Amniotic stem cell (primary cell): ENCODE measurements around the gene ITSN1.
A peak's percentile ranks its signal among the peaks of the same experiment; 100 is the strongest.

ENCODE experiments used
- DNase-seq: peaks from one replicate; lab custom pipeline; 2025; lab: John Stamatoyannopoulos, UW

Gene ITSN1

GRCh38 chr21:33731447-33731846, 89.1 kb downstream of the ITSN1 start:
- DNase-seq: no peak

- no peak for DNase-seq
These were observed 89.7 kb downstream of the ITSN1 start for GRCh38 chr21:33732038-33732437.

GRCh38 chr21:33733601-33734000, 91.3 kb downstream of the ITSN1 start:
- no peak for DNase-seq

GRCh38 chr21:33734291-33734690, 92.0 kb downstream of the ITSN1 start:
- no peak for DNase-seq

GRCh38 chr21:33734818-33735217, 92.5 kb downstream of the ITSN1 start:
- no peak for DNase-seq

GRCh38 chr21:33736569-33736968, 94.3 kb downstream of the ITSN1 start:
- DNase-seq: no peak

- DNase-seq: no peak
These were observed 97.4 kb downstream of the ITSN1 start for GRCh38 chr21:33739701-33740100.

GRCh38 chr21:33747420-33747819, 105.1 kb downstream of the ITSN1 start:
- DNase-seq: no peak

- DNase-seq: no peak
These were observed 106.6 kb downstream of the ITSN1 start for GRCh38 chr21:33748903-33749302.

GRCh38 chr21:33750017-33750416, 107.7 kb downstream of the ITSN1 start:
- no peak for DNase-seq

GRCh38 chr21:33751120-33751519, 108.8 kb downstream of the ITSN1 start:
- no peak for DNase-seq

GRCh38 chr21:33751533-33751932, 109.2 kb downstream of the ITSN1 start:
- no peak for DNase-seq

GRCh38 chr21:33752260-33752659, 110.0 kb downstream of the ITSN1 start:
- no peak for DNase-seq

GRCh38 chr21:33753886-33754285, 111.6 kb downstream of the ITSN1 start:
- DNase-seq: no peak

- DNase-seq: no peak
These were observed 112.2 kb downstream of the ITSN1 start for GRCh38 chr21:33754481-33754880.

GRCh38 chr21:33755354-33755753, 113.1 kb downstream of the ITSN1 start:
- no peak for DNase-seq

- DNase-seq: no peak
These were observed 118.5 kb downstream of the ITSN1 start for GRCh38 chr21:33760641-33761440.

- DNase-seq: peak; percentile 90
These were observed 119.2 kb downstream of the ITSN1 start for GRCh38 chr21:33761441-33762036.

- DNase-seq: no peak
These were observed 120.7 kb downstream of the ITSN1 start for GRCh38 chr21:33762803-33763581.

- DNase-seq: no peak
These were observed 121.2 kb downstream of the ITSN1 start for GRCh38 chr21:33763582-33763899.

GRCh38 chr21:33767236-33767635, 124.9 kb downstream of the ITSN1 start:
- no peak for DNase-seq

- DNase-seq: no peak
These were observed 125.7 kb downstream of the ITSN1 start for GRCh38 chr21:33767960-33768359.

- no peak for DNase-seq
These were observed 126.8 kb downstream of the ITSN1 start for GRCh38 chr21:33769057-33769456.
